Stimulated activated naive CD4-positive, alpha-beta T cell treated with Interleukin-2 at 50 U/mL for 16 hours (primary cell): ENCODE data around the gene EVA1B.

Experiments used
- DNase-seq: peaks from one replicate; lab custom pipeline; 2025; lab: John Stamatoyannopoulos, UW

Gene EVA1B

DNA sequence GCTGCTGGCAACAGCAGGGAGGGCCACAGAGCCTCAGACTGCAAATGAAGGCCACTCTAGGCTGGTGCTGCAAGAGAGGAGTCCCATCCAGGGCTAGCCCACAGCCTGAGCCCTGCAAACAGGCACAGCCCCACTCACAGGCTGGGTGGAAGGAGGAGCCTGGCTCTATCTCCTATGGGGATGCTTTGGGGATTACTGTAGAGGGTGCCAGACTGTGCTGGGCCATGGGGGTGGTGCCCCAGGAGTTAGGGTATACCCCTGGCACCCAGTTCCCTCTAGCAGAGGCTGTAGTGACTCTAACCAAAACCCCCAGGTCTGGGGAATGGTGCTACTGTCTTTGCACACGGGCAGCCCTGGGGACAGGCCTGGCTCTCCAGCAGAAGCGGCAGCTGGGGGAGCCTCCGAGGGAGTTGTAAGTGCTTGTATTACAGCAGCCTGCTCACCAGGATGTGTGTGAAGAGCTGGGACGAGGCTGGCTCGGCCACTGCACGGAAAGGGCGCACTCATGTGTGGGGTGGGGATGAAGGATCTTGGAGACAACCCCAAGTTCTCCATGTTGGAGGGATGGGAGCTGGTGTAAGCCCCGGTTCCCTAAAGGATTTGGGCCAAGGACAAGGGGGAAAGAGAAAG is 23.4 kb upstream of the EVA1B start:
- no peak for DNase-seq

DNA sequence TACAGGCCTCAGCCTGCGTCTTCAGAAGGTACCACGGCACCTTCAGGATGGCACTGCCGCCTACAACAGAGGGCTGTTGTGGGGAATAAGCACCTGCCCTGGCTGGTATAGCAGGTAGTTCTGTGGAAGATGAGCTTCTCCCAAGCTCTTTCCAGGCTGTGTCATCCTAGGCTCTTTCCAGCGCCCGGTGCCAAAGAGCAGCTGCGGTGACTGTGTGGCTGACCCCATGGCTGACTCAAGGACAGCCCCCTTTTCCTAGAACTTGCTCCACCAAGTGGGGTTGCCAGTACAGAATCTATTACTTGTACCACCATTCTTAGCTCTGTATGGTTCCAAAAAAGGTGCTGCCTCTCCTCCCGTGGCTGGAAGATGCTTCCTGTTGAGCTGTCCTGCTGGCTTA is 21.9 kb upstream of the EVA1B start:
- DNase-seq, result no peak

DNA sequence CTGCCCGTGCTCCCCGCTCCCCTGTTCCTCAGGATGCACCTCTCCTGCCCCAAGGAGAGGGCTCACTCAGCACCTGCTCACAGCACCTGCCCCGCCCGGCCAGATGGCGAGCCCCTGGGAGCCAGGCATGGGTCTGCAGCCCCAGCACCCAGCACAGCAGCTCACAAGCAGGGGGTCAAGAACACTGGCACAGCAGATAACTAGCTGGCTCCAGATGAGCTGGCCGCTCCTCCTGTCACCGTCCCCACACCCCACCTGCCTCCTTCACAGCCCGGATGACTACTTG is 20.9 kb upstream of the EVA1B start:
- no peak for DNase-seq

DNA sequence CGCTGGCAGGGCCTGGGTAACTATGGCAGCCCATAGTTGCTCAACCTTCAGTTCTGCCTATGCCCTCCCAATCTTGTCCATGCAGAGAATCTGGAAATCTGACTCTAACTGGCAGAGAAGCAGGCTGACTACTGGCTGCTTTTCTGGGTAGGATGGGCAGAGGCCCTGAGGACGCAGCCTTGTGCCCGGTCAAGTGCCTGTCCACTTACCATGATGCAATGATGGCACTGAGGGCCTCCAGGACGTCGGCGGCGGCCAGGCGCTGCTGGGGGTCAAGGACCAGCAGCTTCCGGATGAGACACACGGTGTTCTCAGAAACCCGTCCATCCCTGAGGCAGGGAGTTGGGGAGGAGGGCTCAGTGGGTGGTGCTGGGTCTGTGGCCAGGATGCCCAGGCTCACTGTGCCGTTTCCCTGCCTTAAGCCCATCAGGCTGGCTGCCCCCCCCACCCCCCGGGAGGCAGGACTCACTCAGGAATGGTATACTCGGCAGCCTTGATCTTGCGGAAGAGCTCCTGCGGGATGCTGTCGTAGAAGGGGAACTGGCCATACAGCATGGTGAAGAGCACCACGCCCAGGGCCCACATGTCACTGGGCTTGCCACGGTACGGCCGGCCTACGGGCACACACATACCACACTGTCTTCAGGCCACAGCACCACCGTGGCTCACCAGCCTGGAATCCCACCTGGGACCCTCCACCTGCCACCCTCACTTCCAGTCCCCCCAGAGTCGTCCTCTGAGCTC is 20.4 kb upstream of the EVA1B start:
- DNase-seq, result no peak

DNA sequence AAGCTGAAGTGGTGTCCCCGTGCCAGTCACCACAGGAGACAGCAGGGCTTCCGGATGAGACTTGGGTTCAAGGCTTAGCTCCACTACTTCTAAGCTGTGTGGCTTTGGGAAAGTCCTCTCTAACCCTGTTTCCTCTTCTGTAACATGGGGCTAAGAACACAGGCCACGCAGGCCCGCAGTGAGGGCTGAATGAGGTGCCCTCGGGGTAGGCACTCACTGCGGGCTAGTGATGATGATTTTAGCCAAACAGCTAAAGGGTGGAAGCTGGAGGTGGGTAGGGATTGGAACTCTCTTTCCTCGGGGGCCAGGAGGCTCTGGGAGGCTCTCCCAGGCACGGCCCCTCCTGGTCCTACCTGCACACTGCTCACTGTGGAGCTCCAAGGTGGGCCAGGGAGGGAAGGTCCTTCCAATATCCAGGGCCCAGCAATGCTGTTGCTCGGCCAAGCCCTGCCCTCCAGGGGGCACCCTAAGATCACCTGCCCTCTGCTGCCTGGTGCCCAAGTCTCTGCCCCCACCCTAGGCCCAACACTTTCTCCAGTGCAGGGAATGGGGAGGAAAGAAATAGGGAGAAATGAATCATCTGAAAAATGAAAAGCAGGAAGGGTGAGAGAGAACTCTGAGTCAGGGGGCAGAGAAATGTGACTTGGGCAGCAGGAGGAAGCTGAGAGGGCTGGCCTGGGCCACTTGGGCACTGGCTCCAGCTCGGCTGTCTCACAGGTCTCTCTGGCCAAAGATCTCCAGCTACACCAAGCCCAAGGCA is 19.2 kb upstream of the EVA1B start:
- DNase-seq, result peak; percentile 9

DNA sequence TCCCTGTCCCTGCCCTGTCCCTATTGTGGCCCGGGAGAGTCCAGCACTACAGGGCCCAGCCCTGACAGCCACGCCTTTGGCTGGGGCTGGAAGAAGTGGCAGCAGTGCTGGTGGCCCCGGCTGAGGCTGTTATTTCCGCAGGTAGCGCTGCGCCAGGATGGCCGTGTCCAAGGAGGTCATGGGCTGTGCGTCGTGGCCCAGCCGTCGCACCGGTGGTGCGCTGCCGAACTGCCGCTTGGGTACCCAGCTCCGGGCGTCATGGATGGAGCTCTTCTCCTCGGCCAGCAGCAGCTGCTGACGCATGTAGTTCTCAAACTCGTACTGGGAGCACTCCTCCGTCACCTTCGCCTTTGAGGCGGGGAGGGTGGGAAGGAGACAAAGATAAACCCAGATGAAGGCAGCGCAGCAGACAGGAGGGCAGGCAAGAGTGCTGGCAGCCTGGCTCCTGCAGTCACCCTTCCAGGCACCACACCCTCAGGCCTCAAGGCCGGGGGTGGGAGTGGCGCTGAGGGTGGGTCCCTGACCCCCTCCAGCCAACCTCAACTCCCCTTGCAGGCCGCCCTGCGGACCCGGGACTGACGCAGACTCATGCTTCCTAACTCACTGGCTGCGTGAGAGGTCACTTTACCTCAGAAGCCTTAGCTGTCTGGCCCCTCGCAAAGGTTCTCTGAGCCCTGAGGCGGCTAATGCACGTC is 18.3 kb upstream of the EVA1B start:
- no peak for DNase-seq

DNA sequence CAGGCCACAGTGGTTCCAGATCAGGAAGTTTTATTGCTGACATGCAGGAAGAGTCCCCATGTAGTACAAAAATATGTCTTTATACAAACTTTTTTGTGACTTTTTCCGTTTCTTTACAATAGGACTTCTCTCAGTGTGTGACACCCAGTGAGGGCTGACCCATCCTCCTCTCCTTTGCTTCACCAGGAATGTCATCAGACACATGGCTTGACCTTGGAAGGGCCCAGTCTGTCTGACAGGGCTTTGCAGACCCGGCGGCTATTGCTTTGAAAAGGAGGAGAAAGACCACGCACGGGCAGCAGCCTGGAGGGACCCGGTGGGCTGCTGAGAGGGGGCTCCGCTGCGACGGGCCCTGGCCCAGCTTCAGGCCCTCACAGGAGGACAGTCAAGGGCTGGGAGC is 16.2 kb upstream of the EVA1B start:
- no peak for DNase-seq

DNA sequence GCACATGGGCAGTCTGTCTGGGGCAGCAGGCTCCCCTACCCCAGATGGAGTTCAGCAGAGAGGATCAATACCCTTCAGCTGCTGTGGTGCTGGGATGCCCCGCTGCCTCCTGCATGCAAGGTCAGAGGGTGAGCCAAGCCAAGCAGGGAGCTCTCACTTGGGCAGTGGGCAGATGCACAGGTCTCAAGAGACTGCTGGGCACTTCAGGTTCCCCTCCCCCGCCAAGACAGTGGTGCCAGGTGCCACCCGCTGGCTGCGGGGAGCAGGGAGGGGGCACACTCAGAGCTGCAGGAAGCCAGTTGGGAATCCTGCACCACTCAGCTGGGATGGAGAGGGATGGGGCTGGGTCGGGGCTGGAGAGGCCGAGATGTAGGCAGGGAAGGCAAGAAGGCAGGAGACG is 15.8 kb upstream of the EVA1B start:
- no peak for DNase-seq

DNA sequence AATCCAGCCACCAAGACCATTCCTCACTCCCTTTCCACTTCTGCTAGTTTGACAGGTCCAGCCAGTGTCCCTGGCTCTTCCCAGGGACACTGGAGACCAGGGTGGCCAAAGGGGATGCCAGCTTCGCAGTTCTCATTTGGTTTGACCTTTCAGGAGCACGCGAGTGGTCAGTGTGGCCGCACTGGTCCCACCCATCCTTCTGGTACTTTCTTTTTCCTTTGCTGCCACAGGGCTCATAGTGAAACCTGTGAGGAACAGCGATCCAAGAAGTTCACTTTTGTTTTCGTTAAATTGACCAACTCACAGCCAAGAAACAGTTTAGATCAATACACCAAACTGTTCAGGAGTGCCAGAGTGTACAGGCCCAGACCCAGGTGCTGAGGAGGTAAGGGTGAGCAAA is 14.4 kb upstream of the EVA1B start:
- no peak for DNase-seq

DNA sequence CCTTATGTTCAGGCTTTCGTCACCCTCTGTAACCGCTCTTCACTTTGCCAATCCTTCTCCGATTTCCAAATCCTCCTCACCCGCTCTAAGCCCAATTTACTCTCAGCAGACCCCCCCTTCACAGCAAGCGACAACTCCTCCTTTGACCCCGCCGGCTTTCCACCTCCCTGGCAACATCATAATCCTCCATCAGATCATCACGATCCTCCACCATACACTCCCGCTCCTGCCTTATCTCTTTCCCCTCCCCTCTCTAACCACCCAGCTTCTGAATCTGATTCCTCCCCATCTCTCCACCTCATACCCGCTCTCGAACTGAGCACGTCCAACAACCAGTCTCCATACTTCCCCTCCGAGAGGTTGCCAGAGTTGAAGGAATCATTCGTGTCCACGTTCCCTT is 7.5 kb upstream of the EVA1B start:
- DNase-seq, result no peak

DNA sequence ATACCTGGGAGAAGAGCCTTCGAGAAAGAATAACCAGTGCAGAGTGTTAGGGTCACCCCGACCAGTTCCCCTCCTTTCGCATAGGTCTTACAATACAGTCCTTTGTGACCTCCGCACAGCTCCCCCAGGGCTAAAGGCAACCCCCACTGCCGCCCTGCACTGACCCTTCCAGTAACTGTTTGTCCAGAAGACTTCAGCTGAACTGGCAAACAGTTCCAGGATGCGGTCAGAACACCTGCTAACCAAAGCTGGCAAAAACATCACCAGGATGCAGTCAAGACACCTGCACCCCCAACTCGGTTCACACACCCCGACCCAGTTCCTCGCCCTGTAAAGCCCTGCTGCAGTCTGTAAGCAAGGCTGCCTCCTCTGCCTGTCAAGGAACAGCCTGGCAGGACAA is 6.4 kb upstream of the EVA1B start:
- DNase-seq, result no peak

DNA sequence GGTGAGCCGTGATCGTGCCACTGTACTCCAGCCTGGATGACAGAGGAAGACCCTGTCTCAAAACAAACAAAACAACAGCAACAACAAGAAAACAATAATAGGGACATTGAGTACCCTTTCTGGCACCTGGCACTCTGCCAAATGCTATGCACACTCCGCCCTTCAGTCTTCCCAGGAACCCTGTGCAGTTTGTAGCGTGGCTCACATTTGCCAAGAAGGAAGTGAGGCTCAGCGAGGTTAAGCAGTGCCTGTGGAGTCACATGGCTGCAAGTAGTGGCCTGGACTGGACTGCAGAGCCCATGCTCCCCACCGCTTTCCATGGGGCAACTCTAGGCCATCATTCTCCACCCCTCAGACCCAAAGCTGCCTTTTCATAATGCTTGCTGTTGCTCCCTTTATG is 5.3 kb upstream of the EVA1B start:
- DNase-seq, result no peak

DNA sequence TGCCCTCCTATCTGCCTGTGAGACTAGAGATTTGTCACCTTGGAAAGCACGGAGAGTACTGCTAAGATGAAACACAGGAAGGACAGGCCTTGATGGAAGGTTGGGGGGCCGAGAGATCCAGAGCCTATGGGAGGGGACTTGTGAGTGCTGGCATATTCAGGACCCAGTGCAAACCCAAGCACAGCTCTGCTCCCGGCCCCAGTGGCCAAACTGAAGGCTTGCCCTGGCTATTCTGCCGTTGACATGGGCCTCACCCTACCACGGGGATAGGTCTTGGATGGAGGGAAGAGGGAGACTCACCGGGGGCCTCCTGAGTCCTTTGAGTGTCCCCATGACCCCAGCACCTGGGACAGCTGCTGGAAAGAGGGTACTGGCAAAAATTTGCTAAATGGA is 4.6 kb upstream of the EVA1B start:
- no peak for DNase-seq

DNA sequence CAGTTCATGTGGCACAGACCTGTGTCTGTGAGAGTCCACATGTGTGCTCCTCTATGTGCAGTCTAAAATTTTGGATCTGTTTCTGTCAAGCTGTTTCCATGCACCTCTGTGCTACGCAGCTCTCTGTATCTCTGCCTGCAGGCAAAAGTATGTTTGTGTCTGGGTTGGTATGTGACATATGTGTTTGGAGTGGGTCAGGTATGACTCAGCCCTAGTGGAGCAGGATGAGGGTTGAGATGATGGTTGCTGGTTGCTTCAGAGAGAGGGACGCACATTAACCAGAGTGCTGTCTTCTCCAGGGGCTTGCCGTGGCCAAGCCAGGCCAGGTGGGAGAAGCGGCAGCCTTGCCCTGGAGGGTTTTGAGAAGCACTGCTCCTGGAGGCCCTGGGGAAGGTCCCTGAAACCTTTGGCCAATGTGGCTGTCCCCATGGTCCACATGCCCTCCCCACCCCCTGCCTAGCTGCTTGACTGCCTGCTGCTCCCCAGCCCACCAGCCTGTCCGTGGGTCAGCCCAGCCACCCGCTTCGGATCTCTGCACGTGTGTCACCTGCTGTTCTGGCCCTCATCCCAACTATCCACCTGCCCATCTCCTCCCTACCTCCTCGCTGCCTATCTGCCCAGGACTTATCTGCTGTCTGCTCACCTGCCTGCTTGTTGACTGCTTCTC is 4.1 kb upstream of the EVA1B start:
- DNase-seq, result no peak

DNA sequence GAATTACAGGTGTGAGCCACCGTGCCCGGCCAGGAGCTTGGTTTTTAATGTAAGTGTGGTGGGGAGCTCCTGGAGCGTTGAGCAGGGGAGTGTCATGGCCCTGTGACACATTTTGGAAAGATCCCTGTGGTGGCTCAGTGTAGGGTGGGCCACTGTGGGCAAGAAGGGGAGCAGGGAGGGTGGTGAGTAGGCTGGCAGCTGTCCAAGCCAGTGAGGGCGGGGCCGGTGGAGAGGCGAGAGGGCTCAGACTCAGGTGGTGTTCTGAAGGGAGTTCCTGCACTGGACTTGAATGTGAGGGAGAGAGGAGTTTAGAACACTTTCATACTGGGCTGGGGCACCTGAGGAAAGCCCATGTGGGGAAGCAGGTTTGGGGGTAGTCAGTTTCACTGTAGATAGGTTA is 3.1 kb upstream of the EVA1B start:
- DNase-seq, result no peak

DNA sequence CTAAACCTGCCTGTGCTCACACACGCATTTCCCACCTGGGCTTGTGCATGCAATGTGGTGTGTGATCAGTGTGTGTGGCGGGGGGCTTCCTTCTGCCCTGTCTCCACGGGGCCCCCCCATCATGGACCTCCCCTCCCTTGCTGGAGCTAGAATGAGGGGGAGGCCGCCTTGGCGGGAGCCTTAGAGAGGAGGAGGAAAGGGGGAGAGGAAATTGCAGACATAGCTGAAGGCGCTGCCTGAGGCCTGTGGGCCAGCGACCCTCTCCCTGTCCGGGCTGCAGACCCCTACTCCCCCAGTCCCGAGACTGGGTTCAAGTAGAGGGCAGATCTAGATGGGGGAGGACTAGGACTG is 883 bp upstream of the EVA1B start:
- no peak for DNase-seq

DNA sequence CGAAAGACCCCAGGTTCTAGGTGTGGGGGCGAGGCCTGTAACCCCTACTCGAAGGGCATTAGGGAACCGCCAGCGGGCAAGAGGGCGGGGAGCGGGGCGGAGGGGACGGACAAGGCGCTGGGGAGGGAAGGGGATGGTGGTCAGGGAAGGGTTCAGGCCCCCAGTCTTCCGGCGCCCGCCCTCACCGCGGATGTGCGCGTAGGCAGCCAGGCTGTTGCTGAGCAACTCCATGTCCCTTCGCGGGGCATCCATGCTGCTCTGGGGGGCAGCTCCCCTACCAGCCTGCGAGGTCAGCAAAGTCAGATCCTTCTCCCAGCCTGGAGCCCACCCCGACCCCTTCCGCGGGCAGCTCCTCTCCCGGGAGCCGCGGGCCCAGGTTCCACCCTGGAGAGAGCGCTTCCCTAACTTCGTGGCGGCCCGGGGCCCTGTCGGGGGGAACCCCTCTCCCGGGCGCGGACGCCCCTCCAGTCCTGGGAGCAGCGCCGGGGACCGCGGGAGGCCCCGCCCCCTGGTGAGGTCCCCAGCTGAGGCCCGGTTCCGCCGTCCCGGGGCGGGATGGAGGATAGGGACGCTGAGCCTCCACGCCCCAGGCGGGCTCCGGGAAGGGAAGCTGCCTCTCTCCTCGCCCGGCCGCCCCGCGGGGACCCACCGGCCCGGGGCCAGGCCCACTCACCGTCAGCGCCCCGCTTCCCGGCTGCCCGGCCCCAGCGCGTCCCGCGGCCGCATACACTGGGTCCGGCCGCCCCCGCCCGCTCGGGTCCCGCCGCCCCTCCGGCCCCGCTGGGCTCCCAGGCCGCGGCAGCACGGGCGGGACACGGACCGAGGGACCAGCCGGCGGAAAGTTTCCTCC is 434 bp downstream of the EVA1B start:
- DNase-seq, result peak; percentile 34

DNA sequence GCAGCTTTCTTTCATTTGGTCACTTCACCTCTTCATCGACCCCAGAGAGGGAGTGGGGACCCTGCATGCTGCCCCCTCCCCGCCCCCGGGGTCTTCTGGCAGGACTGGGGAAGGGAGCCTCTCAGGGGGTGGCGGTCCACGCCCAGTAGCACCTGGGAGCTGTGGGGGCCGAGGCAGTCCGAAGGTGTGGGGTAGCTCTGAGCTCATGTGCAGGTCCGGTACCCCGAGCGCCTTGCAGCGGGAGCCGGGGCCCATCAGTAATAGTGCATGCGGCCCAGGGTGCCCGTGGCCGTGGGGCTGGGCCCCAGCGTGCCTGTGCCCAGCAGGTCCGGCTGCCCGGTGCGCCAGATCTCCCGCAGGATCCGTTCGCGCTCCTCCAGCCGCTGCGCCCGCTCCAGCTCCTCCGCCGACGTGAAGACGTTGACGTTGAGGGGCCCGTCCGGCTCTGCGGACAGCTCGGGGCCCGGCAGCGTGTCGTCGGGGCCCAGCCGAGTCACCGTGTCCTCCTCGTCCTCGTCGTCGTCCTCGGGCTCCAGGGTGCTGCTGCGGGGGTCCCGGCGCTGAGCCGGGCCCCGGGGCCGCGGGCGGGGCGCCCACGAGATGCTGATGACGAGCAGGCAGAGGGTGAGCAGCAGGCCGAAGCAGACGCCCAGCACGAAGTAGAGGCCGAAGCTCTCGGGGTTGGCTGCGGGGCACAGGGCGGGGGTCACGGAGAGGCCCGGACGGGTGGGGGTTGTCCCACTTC is 1.2 kb downstream of the EVA1B start:
- no peak for DNase-seq

DNA sequence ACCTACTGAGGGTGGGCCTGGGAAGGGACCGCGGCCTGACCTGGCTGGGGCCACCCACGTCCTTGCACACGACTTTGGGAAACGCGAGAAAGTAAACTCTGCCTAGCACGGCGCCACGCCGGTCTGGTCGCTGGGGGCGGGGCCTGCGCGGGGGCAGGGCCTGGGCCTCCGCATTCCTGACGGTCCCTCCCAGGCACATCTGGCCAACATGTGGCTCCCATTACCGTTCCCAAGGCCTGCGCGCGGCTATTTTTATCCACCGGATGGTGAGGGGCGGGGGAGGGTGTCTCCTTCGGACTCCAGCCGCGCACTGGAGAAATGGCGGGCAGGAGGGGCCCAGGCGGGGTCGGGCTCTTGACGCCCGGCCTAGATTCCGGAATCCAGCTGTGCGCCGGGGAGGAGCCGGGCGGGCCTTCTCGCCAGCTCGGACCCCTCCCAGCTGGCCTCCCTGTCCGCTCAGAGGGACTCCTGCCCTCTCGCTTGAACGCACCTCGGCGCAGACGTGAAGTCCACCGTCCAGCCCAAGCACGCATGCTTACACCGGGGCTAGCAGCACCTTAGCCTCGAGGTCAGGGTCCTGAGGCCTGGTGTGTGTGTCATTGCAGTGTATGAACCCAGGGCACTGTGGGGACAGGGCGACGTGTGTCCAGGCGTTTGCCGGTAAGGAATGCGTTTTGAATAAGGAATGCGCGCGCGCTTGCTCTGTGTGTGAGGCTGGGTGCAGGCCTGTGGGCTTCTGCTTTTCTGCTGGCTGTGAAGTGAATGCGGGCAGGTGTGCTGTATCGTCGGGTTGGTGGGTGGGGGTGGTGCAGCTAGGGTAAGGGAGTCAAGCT is 2.1 kb downstream of the EVA1B start:
- peak; percentile 18 for DNase-seq

DNA sequence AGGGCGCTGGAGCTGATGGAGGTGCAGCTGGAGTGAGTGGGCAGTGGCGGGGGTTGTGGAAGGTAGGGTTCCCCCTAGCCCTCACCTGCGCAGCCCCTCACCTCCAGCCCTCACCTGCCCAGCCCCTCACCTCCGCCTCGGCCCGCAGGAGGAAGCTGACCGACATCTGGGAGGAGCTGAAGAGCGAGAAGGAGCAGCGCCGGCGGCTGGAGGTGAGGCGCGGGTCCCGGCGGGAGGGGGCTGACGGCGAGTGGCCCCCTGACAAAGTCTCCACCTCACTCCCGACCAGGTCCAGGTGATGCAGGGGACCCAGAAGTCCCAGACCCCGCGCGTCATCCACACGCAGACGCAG is 2.7 kb downstream of the EVA1B start:
- no peak for DNase-seq
